NCI-H446 (cell line): ENCODE results near the gene PGA3.
"Not testable (repeated sequence)": the region's sequence is repeated elsewhere in the genome, so short reads cannot be mapped to it uniquely, and the experiment has no call there.

Source experiments
- DNase-seq, 2 experiments: peaks; one replicate each; lab custom pipeline; 2025; lab: John Stamatoyannopoulos, UW

The PGA3 gene

GRCh38 chr11:61202950-61203746 is at the start of gene PGA3:
PGA3 (plus strand) TSS chr11:61203515; CDS start chr11:61203565, 50 bp downstream.
- DNase-seq, result not testable (repeated sequence)

- DNase-seq, result no peak
Measured at GRCh38 chr11:61153593-61154095, 49.7 kb upstream of the PGA3 start.

DNA sequence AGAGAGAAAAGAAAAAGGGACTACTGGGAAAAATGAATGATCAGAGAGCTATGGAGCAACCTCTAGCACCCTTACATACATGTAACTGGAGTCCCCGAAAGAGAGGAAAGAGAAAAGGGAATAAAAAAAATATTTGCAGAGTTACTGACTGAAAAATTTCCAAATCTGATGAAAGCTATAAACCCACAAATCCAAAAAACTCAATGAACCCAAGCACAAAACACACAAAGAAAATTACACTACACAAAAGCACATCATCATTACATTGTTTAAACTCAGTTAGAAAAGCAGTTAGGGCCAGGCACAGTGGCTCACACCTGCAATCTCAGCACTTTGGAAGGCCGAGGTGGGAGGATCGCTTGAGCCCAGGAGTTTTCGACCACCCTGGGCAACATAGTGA is 48.8 kb upstream of the PGA3 start:
- no peak for DNase-seq

DNA sequence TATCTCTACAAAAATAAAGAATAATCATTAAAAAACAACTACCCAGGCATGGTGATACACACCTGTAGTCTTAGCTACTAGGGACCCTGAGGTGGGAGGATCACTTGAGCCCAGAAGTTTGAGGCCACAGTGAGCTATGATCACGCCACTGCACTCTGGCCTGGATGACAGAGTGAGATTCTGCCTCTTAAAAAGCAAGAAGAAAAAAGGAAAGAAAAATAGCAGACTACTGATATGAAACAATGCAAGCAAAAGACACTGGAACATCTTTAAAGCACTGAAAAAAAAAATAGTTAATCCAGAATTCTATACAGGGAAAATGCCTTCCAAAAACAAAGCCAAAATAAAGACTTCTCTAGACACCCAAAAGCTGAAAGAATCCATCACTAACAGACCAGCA is 48.0 kb upstream of the PGA3 start:
- no peak for DNase-seq

DNA sequence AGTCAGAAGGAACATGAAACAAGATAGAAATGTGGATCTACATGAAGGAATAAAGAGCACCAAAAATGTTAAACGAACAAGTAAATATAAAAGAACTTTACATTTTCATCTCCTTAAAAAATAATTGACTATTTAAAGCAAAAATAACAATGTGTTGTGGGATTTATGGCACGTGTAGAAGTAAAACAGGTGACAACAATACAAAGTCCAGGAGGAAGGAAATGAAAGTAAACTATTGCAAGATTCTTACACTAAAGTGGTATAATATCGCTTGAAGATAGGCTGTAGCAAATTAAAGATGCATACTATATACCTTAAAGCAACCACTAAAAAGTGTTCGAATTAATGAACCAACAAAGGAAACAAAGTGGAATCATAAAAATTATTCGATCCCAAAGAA is 47.6 kb upstream of the PGA3 start:
- no peak for DNase-seq

- no peak for DNase-seq
Measured at GRCh38 chr11:61157743-61158142, 45.6 kb upstream of the PGA3 start.

DNA sequence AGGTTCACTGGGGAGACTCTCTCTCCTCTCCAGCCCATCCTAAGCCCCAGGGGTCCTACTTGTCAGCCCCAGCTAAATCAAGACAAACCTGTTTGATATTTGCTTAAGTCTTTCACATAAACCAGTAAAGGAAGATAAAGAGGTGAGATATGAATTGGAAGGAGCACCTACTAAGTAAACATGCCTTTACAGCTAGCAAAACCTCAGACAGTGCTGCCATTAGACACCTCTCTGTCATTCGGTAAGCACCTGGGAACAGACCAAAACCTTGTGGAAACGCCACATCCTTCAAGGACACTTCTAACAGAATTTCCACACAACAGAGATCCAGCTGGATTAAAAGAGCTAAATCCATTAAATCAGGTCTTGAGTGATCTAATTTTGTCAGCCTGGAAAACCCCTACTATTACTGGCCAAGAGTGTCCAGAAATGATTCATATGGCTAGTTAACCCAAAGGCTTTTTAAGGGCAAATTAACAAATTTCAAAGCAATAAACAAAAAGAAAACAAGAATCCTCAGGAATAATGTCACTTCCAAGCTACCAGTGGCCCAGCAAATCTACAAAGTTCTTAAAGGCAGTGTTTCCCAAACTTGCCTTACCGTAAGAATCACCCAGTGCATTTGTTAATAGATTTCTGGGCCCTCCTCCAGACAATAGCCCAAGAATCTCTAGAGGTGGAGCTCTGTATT is 44.5 kb upstream of the PGA3 start:
- DNase-seq, result no peak

- no peak for DNase-seq
Measured at GRCh38 chr11:61160487-61161189, 42.7 kb upstream of the PGA3 start.

- DNase-seq, result peak; percentile 88 to 93
Measured at GRCh38 chr11:61161190-61162091, 41.9 kb upstream of the PGA3 start, which contains the start of gene VPS37C. VPS37C (minus strand) TSS chr11:61161426; CDS start chr11:61138829, 22,597 bp downstream.

DNA sequence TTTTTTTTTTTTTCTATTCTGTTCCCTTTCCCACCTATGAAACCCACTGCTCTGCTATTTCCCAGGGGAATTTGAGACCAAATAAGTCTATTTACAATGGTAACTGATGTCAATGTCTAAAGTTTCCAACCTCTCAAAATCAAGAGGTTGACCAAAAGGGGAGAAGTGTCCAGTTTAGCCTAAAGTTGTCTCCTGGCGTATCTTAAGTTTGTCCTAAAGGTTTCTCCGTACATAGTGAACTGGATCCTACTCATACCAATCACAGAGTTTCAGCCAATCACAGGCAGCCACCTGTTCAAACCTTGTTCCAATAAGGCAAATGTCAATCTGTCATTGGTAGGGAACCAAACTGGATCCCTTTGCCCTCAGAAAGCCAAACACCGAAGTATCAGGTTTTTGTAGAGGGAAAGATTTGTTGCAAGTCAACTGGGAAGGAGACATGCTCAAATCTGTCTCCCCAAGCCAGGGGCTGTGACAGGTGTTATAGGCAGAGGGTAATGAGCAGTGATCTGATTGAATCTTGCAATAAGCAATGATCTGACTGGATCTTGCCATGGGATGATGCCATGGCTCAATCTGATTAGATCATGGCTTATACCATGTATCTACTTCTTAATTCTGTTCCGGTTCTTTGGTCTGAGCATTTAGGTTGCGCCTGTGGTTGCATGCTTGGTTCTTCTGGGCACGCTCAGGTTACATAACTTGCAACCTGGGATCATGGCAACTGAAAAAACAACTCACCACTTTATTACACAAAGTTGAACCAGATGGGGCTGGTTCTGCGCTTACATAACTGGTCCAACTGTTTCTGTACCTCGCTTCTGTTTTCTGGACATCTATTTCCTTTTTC is 41.0 kb upstream of the PGA3 start:
- DNase-seq, result peak; percentile 33 to 37

DNA sequence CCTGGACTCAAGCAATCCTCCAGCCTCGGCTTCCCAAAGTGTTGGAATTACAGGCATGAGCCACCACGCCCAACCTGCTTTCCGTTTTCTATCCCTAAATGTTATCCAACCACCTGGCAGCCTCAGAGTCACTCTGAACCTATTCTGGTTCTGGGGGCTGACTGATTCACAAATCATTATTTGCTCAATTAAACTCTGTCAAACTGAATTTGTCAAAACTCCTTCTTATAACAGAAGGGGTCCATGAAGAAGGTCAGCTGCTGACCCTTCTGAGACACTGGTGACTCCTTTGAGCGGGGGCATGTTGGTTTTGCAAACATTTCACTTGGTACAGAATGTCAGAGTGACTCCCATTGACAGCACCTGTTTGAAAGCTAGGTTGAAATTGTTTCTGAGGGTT is 40.3 kb upstream of the PGA3 start:
- no peak for DNase-seq

GRCh38 chr11:61163714-61164605 is 39.4 kb upstream of the PGA3 start:
- no peak for DNase-seq

DNA sequence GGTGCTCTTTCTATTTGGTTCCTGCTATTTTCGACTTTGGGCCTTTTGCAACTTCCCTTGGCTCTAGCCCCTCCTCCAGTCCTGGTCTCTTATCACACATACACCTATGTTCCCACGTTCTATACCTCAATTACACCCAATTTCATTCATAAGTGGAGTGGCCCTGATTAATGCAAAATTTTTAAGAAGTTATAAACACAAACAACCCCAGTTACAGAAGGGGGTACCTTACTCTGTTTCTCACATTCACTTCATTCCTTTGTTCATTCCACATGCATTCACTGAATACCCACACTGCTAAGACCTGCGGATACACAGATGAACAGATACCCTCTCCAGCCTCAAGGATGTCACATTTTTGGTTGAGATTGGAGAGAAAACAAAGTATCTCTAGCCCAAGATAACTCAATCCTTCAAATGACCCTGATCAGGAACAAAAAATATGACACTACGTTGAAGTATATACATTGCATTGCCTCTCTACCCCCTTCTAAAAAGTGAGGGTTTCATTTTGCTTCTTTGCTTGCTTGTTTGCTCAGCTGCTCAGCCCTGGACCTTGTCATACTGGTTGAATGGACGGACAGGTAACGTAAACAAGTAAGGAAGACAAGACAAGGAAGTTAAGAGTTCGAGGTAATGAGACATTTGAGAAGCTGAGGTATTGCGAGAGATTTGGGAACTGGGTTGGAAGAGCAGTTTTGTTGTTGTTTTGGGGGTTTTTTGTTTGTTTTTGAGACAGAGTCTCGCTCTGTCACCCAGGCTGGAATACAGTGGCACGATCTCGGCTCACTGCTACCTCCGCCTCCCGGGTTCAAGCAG is 38.5 kb upstream of the PGA3 start:
- no peak for DNase-seq

DNA sequence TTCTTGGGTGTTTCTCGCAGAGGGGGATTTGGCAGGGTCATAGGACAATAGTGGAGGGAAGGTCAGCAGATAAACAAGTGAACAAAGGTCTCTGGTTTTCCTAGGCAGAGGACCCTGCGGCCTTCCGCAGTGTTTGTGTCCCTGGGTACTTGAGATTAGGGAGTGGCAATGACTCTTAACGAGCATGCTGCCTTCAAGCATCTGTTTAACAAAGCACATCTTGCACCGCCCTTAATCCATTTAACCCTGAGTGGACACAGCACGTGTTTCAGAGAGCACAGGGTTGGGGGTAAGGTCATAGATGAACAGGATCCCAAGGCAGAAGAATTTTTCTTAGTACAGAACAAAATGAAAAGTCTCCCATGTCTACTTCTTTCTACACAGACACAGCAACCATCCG is 37.5 kb upstream of the PGA3 start:
- DNase-seq, result not testable (repeated sequence)

DNA sequence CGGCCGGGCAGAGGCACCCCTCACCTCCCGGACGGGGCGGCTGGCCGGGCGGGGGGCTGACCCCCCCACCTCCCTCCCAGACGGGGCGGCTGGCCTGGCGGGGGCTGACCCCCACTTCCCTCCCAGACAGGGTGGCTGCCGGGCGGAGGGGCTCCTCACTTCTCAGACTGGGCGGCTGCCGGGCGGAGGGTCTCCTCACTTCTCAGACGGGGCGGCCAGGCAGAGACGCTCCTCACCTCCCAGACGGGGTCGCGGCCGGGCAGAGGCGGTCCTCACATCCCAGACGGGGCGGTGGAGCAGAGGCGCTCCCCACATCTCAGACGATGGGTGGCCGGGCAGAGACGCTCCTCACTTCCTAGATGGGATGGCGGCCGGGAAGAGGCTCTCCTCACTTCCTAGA is 37.0 kb upstream of the PGA3 start:
- not testable (repeated sequence) for DNase-seq

DNA sequence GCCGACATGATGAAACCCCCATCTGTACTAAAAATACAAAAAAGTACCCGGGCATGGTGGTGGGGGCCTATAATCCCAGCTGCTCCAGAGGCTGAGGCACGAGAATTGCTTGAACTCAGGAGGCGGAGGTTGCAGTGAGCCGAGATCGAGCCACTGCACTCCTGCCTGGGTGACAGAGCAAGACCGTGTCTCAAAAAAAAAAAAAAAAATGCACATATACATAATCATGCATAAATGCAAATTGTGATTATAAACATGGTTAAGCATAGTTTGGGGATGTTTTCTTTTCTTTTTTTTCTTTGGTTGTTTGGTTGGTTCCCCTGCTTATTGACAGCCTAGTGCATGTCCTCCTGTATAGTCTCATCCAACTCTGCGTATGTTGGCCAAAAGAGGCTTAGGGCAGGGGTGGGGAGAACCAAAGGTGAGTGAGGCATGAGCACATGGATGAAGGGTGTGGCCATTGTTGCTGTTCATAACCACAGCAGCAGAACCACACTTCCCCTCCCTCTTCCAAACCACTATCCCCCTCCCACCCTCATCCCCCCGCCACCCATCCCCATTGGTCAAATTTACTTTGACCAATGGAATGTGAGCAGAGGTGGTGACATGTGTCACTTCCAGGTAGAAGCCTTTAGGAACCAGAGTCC is 35.1 kb upstream of the PGA3 start:
- no peak for DNase-seq

- no peak for DNase-seq
Measured at GRCh38 chr11:61168800-61169199, 34.5 kb upstream of the PGA3 start.

- no peak for DNase-seq
Measured at GRCh38 chr11:61170566-61170965, 32.7 kb upstream of the PGA3 start.
